PC-9 (cell line): Measurements from ENCODE around the gene PUDP. TPM values are rescaled to one million over a fixed set of nuclear protein-coding genes. Genes with fewer than 3 reads are reported as not detected.

Experiments
- BruUV-seq: library from RNA; stranded (reverse); fragments of 400-500 nt; replicated peaks from 2 replicates; lab custom pipeline; 2021; lab: Mats Ljungman, UMichigan
- CTCF ChIA-PET: fragments of 300-600 bp; sonication (Branson Sonifier 250); formaldehyde crosslinking; loops from one replicate; lab custom pipeline; 2022; ENCODE audit warnings: antibody characterized with exemption; lab: Charles Lee
- POLR2A ChIA-PET: fragments of 300-600 bp; sonication (Branson Sonifier 250); formaldehyde crosslinking; loops from one replicate; lab custom pipeline; 2022; ENCODE audit warnings: antibody characterized with exemption; ENCODE audit not compliant: unreplicated experiment; lab: Charles Lee
- DNase-seq, 2 experiments: peaks; one replicate each; pipeline versions ENCODE4 v3.0.0 to v3.0.0-alpha.2; 2015 to 2022; ENCODE audit warnings: mixed read lengths in 1 of 2
- H2AFZ ChIP-seq: fragments of 200-600 bp; sonication (generic); 2 replicates; pipeline ENCODE4 v1.8.1; 2017; ENCODE audit warnings: antibody characterized with exemption
- H3F3A ChIP-seq: fragments of 200-600 bp; sonication (generic); 2 replicates; pipeline ENCODE4 v1.8.1; 2017; ENCODE audit warnings: antibody characterized with exemption, mild to moderate bottlenecking, low read depth; ENCODE audit not compliant: insufficient read depth
- H3K27ac ChIP-seq: fragments of 200-600 bp; sonication (generic); 2 replicates; pipeline ENCODE4 v1.6.1; 2016; ENCODE audit warnings: mixed run types
- H3K27me3 ChIP-seq: fragments of 200-600 bp; sonication (generic); 2 replicates; pipeline ENCODE4 v1.6.1; 2016; ENCODE audit warnings: low read depth, mixed run types; ENCODE audit not compliant: insufficient read depth
- H3K36me3 ChIP-seq: fragments of 200-600 bp; sonication (generic); 2 replicates; pipeline ENCODE4 v1.6.1; 2016; ENCODE audit warnings: low read depth, mixed run types
- H3K4me1 ChIP-seq: fragments of 200-600 bp; sonication (generic); replicated peaks from 2 replicates; pipeline ENCODE4 v1.6.1; 2016; ENCODE audit warnings: mixed run types; ENCODE audit not compliant: insufficient read depth
- H3K4me2 ChIP-seq: fragments of 200-600 bp; sonication (generic); 2 replicates; pipeline ENCODE4 v1.6.1; 2017; ENCODE audit warnings: mixed run types
- H3K4me3 ChIP-seq: fragments of 200-600 bp; sonication (generic); 2 replicates; pipeline ENCODE4 v1.6.1; 2016; ENCODE audit warnings: mixed run types
- H3K79me2 ChIP-seq: fragments of 200-600 bp; sonication (generic); 2 replicates; pipeline ENCODE4 v1.6.1; 2017; ENCODE audit warnings: low read depth, mixed run types
- H3K9me2 ChIP-seq: fragments of 200-600 bp; sonication (generic); 2 replicates; pipeline ENCODE4 v1.8.1; 2017; ENCODE audit warnings: mild to moderate bottlenecking; ENCODE audit not compliant: insufficient read depth
- H3K9me3 ChIP-seq: fragments of 200-600 bp; sonication (generic); 2 replicates; pipeline ENCODE4 v1.8.1; 2016; ENCODE audit warnings: low read depth; ENCODE audit not compliant: insufficient read depth
- H4K20me1 ChIP-seq: fragments of 200-600 bp; sonication (generic); 2 replicates; pipeline ENCODE4 v1.8.1; 2017; ENCODE audit not compliant: insufficient read depth
- EZH2 ChIP-seq: fragments of 200-600 bp; sonication (generic); IDR thresholded peaks from 2 replicates; pipeline ENCODE4 v1.8.0; 2017; ENCODE audit warnings: antibody characterized with exemption, low read depth
- intact Hi-C: fragments of 100-400 bp; cut with micrococcal nuclease; formaldehyde crosslinking; loops from one replicate; pipeline ENCODE4 v1.10.0; 2022; ENCODE audit not compliant: unreplicated experiment
- total RNA-seq: library from RNA; stranded (reverse); gene quantifications from 2 replicates; pipeline ENCODE4 v1.2.3, GENCODE V29; 2021
- TF ChIP-seq, protein P1 (sequence below): fragments of 200-600 bp; sonication (generic); conservative IDR thresholded peaks from 2 replicates; pipeline ENCODE4 v1.6.1; 2017; ENCODE audit warnings: mixed run types, antibody characterized with exemption, mild to moderate bottlenecking, moderate library complexity

The PUDP gene
- total RNA-seq, 1 experiment from 2014 or later: 24.9 TPM

DNA sequence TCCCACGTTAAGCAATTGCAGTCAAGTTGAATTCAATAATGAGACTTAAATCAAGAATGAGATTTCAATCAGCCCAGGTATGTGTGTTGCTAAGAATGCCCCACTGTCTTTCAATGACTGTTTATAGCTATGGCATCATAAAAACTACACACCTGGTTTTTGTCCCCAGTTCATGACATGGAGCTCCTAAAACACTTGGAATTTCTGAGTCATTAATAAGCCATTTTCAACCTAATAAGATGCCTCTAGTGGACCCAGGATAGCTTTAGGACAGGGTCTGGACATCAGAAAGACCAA, 73.1 kb downstream of the PUDP start:
- CTCF ChIA-PET: no interaction called here
- intact Hi-C loops: no loop called here
- no peak overlapping the region for H3K27ac ChIP-seq

DNA sequence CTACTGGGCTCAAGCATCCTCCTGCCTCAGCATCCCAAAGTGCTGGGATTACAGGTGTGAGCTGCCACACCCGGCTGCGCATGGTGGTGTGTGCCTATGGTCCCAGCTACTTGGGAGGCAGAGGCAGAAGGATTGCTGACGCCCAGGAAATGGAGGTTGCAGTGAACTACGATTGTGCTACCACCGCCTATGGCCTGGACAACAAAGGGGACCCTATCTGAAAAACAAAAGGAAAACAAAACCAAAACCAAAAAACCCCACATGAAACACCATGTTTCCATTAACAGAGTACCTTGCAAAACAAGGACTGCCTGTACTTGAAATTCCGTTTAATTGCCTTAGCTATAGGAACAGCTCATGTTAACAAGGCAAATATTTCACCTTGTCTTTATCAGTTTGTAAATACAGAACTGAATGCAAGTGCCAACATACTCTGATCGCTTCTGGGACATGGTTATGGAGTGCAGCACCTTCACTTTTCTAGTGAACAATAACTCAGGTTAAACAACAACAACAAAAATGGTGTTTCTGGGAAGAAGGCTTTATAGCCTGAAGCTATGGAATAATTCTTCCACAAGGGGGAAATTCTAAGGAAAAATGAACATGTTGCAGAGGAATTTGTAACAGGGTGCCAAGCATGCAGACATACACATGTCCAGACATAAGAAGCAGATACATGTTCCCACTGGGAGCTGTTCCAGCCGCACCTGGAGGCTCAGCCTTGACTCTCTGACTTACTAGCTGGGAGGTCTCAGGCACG, 73.6 kb downstream of the PUDP start:
- intact Hi-C loops: no loop called here
- CTCF ChIA-PET: interaction anchor here (0.8 kb wide), 1 partner anchor 58 kb away, joined by 21 read pairs; no protein-coding TSS in a partner anchor
- BruUV-seq: no TSS peak
- H3K4me3 ChIP-seq: no peak overlapping the region
- no peaks in the 10 kb centered on the region for H3K4me1 ChIP-seq
- H4K20me1 ChIP-seq: no peaks in the 10 kb centered on the region
- H3K9me2 ChIP-seq: no peaks in the 10 kb centered on the region
- peaks cover 5% of the 10 kb centered on the region; the same call in 1 of the 2 replicates for H3K36me3 ChIP-seq
- no peak overlapping the region for H3K4me2 ChIP-seq
- TF ChIP-seq, protein P1, sequence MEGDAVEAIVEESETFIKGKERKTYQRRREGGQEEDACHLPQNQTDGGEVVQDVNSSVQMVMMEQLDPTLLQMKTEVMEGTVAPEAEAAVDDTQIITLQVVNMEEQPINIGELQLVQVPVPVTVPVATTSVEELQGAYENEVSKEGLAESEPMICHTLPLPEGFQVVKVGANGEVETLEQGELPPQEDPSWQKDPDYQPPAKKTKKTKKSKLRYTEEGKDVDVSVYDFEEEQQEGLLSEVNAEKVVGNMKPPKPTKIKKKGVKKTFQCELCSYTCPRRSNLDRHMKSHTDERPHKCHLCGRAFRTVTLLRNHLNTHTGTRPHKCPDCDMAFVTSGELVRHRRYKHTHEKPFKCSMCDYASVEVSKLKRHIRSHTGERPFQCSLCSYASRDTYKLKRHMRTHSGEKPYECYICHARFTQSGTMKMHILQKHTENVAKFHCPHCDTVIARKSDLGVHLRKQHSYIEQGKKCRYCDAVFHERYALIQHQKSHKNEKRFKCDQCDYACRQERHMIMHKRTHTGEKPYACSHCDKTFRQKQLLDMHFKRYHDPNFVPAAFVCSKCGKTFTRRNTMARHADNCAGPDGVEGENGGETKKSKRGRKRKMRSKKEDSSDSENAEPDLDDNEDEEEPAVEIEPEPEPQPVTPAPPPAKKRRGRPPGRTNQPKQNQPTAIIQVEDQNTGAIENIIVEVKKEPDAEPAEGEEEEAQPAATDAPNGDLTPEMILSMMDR: no peak
- TF ChIP-seq EZH2: no peak
- POLR2A ChIA-PET: no interaction called here
- no peak overlapping the region for H2AFZ ChIP-seq
- H3K27ac ChIP-seq: no peak overlapping the region
- no peak for DNase-seq
- peaks cover 8% of the 10 kb centered on the region; the same call in 1 of the 2 replicates for H3K79me2 ChIP-seq
- no peaks in the 10 kb centered on the region for H3K27me3 ChIP-seq
- no peaks in the 10 kb centered on the region for H3K9me3 ChIP-seq
- H3F3A ChIP-seq: no peaks in the 10 kb centered on the region; the same call in 1 of the 2 replicates

More for the DNA sequence above, 73.1 kb downstream of the PUDP start:
- H2AFZ ChIP-seq: no peak overlapping the region
- no peak overlapping the region for H3K4me2 ChIP-seq
- H3K27me3 ChIP-seq: no peaks in the 10 kb centered on the region
- no peak for TF ChIP-seq EZH2
- TF ChIP-seq, protein P1: no peak
- H3K36me3 ChIP-seq: peaks cover 5% of the 10 kb centered on the region; the same call in 1 of the 2 replicates
- POLR2A ChIA-PET: no interaction called here
- no peak overlapping the region for H3K4me3 ChIP-seq
- no peaks in the 10 kb centered on the region for H4K20me1 ChIP-seq
- H3F3A ChIP-seq: no peaks in the 10 kb centered on the region; the same call in 1 of the 2 replicates
- H3K9me3 ChIP-seq: no peaks in the 10 kb centered on the region
- H3K4me1 ChIP-seq: no peaks in the 10 kb centered on the region
- H3K79me2 ChIP-seq: peaks cover 8% of the 10 kb centered on the region; the same call in 1 of the 2 replicates
- no peaks in the 10 kb centered on the region for H3K9me2 ChIP-seq
- DNase-seq: no peak
- BruUV-seq: no TSS peak

DNA sequence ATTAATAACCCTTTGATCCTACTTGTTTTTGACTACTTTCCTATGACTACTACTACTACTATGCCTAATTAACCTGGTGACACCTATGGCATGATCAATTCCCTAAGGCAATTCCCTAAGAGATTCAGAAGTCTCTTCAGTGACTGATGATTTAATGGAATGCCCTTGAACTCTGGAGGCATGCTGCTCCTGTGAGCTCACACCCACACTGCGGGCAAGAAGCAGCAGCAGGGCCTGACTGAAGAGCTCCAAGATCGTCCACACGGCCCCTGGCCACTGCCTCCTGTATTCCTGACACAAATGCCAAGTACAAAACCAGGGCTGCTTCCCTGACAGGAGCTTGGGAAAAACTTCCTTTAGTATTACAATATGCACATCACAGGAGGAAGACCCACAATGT, 74.6 kb downstream of the PUDP start:
- Histone ChIP-seq H4K20me1 (no peaks in the 10 kb centered on the region), H3K4me1 (no peaks in the 10 kb centered on the region), H2AFZ (no peak overlapping the region), H3K36me3 (peaks cover 5% of the 10 kb centered on the region; the same call in 1 of the 2 replicates), H3K79me2 (no peaks in the 10 kb centered on the region; the same call in 1 of the 2 replicates), H3K9me2 (no peaks in the 10 kb centered on the region), H3F3A (no peaks in the 10 kb centered on the region; the same call in 1 of the 2 replicates), H3K4me3 (no peak overlapping the region), H3K27me3 (no peaks in the 10 kb centered on the region), H3K27ac (no peak overlapping the region), H3K4me2 (no peak overlapping the region), H3K9me3 (no peaks in the 10 kb centered on the region)
- DNase-seq: no peak
- TF ChIP-seq EZH2: no peak
- TF ChIP-seq, protein P1: no peak
- POLR2A ChIA-PET: no interaction called here
- BruUV-seq: no TSS peak
- CTCF ChIA-PET: no interaction called here
- intact Hi-C loops: no loop called here
